ENCODE results near the gene MACROD2. TPM values are rescaled to one million over a fixed set of nuclear protein-coding genes. Genes with fewer than 3 reads are reported as not detected.

Gene MACROD2
- total RNA-seq, 1 donor from 2014 or later = 17.6 TPM

DNA sequence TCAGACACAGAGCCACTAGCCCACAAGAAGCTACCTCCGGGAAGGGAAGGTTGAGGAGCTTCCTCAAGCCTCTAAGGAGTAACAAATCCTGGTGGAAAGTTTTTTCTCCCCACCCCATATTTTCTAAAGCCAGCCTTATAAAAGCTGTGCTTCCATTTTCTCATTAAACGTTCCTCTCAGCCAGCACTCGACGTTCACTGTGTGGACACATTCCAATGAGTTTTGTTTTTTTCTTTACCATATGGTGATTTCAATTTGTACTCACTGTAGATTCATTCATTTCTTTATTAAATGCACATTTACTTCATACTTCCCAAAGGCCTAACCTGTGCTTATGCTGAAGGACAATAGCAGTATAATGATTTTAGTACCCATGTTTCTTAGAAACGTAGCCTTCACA is 536.5 kb downstream of the MACROD2 start:
- DNase-seq = no peak

DNA sequence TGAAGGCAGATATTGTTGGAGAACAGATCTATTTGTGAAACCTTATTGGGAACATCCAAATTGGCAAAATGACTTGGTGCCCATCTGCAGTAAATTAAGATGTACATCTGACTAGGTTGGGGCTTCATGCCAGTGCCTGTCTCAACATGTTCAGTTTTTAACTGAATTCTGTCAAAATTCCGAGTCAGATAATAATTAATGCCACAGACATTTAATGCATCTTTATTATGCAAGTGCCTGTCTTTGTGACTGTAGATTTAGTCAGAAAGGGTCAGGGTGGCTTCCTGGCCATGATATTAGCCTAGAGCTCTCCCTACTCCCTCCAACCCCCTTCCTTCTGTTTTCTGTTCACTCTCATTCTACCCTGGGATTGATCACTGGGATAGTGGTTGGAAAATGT is 541.4 kb downstream of the MACROD2 start:
- DNase-seq = peak; percentile 6

GRCh38 chr20:14538433-14538832 is 543.1 kb downstream of the MACROD2 start:
- DNase-seq = no peak

GRCh38 chr20:14543040-14543439 is 547.7 kb downstream of the MACROD2 start:
- DNase-seq = no peak

DNA sequence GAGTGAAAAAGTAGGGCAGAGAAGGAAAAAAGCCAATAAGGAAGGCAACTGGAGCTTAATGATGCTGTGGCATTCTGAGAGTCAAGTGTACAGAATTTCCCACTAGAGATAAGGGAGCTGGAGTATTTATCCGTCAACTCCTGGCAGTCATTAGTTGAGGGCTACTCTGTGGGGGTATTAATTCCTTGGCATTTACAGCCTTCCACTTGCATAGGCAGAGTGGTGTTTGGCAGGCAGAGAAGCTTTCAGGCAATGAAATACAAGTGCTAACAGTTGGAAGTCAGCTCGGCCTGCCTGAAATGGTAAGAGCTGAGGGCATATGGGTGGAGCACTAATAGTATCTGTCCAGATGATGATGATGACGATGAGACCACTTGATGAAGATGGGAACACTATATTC is 549.4 kb downstream of the MACROD2 start:
- no peak for DNase-seq

DNA sequence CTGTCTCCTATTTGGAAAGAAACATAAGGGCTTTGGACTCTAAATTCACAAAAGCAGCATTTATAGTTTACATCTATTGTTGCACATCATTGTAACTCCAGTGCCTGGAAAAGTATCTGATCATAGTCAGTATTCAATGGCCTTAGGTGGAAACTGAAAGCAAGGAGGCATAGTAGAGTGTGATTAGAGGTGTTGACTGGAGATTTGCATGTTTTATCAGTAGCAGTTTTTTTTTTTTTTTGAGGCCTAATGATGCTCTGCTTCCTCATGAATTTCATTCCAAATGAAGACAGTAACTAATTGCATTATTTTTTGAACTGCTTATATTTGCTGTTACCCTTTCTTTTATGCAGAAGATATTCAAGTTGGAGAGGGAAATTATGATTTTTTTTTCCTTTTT is 555.3 kb downstream of the MACROD2 start:
- no peak for DNase-seq

GRCh38 chr20:14553774-14554534 is 558.6 kb downstream of the MACROD2 start:
- no peak for DNase-seq

DNA sequence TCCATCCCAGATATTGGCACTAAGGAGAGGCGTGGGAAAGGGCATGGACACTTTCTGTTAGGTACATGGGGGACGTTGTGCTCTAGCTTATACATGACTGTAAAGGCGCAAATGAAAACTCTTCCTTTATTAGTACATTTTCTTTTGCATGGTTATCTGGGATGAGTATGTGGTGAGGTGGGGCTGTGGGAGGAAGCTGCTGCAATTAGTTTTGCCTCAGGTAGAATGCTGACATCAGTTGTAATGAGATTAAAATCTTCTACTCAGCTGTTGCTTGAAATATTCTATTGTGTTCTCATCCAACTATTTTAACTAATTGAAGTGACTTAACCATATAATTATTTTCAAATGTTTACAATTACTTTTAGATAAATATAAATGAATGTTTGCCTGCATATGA is 560.4 kb downstream of the MACROD2 start:
- no peak for DNase-seq

DNA sequence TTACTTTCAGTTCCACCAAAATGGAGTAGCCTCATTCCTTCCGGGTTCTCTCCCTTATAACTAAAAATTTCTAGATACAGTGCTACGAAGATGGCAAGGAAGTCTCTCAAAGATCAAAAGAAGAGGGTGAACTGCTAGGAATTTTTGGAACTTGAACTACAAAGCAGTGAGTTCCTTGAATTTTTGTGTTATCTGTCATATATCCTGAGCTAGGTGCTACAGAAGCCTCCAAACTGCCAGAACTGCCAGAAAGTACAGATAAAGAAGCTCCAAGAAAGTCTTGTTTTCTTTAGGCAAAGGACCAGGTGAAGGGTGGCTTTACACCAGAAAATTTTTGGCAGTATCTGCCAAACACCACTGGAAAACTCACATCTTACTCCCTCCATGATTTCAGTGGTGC is 560.9 kb downstream of the MACROD2 start:
- DNase-seq = no peak

DNA sequence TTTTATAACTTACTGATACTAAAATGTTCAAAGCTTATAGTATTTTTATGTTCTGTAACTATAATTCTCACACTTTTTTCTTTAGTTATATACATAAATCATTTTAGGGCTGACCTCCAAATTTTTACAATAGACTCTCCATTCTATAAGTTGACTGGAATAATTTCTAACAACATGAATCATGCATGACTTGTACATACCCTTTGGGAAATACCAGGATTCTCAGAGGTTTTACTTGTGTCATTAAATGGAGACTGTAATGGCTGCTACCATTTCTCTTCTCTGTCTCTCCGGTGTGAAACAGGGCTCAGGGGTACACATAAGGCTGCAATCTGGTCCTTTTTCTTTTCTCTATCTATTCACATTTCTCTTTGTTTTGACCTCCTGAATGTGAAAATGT is 564.3 kb downstream of the MACROD2 start:
- DNase-seq = no peak

DNA sequence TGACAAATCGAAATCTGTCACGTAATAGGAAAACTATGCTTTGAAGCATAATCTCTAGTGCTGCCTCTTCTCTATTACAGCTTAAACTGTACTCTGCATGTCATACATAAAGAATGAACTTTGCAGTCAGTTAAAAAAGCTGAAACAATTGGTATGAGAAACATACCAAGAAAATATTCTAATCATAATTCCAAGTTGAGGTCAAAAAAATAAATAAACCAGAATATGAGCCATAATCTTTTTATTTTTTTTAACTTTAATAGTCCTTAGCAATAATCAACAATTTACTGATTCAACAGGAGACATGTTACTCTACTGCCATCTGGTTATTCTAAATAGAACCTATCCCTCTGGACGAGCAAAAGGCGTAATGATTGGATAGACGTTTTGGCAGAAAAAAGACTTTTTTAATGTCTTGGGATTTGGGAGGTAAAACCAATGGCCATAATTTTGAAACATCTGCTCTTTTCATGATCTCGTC is 566.5 kb downstream of the MACROD2 start:
- DNase-seq = peak; percentile 85

- DNase-seq = no peak
Observed at GRCh38 chr20:14562981-14563380, 567.7 kb downstream of the MACROD2 start.

- DNase-seq = no peak
Observed at GRCh38 chr20:14566505-14566904, 571.2 kb downstream of the MACROD2 start.

DNA sequence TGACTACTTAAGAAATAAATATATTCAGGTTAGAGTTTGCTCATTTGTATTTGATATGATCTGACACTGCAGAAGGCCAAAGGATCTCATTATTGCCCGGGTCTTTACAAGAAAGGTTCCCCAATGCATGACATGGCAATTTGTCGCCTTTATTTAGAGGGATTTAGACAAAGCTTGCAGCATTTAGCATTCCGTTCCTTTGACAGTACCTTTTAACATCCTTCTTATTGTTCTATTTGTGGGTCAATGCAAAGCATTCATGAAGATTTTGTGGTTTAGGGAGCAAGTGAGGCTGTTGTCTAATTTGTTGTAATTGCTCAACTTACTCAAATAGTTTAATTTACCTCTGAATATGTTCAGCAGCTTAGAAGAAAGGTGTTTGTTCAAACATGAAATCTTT is 572.9 kb downstream of the MACROD2 start:
- DNase-seq = no peak

- DNase-seq = no peak
Observed at GRCh38 chr20:14568701-14569100, 573.4 kb downstream of the MACROD2 start.

GRCh38 chr20:14569641-14570040 is 574.3 kb downstream of the MACROD2 start:
- no peak for DNase-seq

DNA sequence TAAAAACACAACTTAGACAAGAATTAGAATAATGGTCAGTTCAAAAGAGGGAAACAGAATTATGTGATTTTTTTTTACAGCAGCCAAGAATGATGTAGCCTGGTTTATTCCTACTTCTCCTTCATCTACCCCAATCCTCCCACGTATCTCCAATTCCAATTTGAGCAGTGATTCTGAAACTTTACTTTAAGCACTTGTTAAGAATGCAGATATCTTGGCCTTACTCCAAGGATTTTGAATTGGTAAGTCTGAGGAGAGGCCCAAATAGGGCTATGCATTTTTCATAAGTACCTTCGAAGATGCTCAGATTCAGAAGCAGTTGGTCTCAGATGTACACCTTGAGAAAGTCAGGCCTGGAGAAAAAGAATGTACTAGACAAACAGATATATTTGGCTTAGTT is 575.5 kb downstream of the MACROD2 start:
- DNase-seq = no peak

DNA sequence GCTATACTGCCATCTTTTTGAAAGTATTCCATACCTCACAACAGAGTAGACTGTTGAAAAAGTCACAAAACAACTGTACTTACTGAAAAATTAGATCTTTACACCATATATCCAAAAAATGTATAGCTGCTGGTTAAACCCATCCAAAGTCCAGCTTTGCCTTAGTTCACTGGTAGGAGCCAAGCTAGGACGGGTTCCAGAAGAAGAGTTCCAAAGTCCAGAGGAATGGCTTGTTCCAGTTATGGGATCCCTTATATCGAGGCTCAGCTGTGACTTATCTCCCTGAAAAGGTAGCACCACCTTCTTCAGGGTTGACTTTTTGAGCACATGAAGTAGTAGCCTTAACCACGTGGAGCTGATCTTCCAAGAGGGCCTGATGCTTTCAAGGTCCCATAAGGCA is 578.4 kb downstream of the MACROD2 start:
- DNase-seq = no peak

GRCh38 chr20:14576196-14576877 is 581.0 kb downstream of the MACROD2 start:
- no peak for DNase-seq

- no peak for DNase-seq
Observed at GRCh38 chr20:14580418-14581074, 585.2 kb downstream of the MACROD2 start.

DNA sequence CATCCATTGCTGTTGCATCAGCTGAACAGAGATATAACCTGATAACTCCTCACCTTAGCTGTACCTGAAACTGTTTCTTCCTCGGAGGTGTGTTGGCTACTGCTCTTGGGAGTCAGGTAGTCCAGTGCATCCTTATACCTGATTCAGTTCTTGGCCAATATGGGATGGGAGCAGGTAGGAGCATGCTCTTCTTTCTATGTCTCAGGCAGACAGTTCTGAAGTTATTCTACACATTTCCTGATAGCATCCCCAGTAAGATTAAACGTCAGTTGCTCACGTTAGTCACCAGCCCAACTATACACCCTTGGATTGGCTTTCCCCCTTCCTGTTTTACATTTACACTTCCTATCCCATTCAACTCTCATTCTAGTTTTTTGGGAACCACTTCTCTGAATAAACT is 586.4 kb downstream of the MACROD2 start:
- no peak for DNase-seq

DNA sequence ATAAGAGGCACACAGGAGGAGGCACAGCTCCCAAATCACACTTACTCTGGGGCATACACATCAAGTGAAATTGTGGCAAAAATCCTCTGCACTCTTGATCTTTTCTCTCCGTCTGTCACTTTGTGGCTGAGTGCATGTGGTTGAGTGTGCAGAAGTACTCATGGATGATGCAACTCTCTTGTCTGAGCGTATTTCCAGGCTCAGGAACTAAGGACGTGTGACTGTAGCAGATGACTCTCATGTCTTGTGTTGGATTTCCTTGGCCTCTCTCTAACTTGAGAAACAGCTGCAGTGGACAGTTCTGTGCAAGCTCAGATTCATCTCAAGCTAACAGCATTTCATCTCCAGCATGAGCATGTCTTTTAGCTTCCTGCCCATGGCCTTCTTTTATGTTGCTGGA is 587.5 kb downstream of the MACROD2 start:
- peak; percentile 14 for DNase-seq

- DNase-seq = no peak
Observed at GRCh38 chr20:14583413-14583812, 588.1 kb downstream of the MACROD2 start.
